ENCODE measurements around the gene SMG5. TPM values are rescaled to one million over a fixed set of nuclear protein-coding genes. Genes with fewer than 3 reads are reported as not detected.

SMG5 gene
- total and polyA plus RNA-seq, 9 donors = 30.1 to 54.6 (median 38.3) TPM

DNA sequence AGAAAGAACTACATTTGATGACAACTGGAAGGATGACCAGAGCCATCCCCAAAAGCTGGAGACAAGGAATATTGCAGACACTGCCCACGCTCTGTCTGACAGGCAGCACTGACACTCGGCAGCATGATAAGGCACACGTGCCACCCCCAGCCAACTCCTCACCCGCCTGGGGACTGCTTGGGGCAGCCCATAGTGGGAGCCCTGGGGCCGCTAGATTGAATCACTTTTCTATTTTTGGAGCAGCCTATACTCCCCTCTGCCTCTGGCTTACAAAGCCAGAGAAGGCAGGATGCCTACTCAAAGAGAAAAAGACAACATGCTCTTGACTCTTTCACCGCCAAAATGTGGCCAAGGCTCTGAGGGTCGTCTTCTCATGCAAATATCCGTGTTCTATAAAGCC is 1.3 kb downstream of the SMG5 start:
- H3K27ac ChIP-seq = no peak overlapping the region
- no peaks in the 10 kb centered on the region for H3K9me3 ChIP-seq
- peak overlapping the region; percentile 81 for H3K4me3 ChIP-seq
- TF ChIP-seq POLR2A (IDR thresholded peaks at IDR 0.05) = no peak
- TF ChIP-seq, protein P1, sequence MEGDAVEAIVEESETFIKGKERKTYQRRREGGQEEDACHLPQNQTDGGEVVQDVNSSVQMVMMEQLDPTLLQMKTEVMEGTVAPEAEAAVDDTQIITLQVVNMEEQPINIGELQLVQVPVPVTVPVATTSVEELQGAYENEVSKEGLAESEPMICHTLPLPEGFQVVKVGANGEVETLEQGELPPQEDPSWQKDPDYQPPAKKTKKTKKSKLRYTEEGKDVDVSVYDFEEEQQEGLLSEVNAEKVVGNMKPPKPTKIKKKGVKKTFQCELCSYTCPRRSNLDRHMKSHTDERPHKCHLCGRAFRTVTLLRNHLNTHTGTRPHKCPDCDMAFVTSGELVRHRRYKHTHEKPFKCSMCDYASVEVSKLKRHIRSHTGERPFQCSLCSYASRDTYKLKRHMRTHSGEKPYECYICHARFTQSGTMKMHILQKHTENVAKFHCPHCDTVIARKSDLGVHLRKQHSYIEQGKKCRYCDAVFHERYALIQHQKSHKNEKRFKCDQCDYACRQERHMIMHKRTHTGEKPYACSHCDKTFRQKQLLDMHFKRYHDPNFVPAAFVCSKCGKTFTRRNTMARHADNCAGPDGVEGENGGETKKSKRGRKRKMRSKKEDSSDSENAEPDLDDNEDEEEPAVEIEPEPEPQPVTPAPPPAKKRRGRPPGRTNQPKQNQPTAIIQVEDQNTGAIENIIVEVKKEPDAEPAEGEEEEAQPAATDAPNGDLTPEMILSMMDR (IDR thresholded peaks at IDR 0.05) = no peak
- TF ChIP-seq EP300 (IDR thresholded peaks at IDR 0.05) = no peak
- 10 to 16% (median 11%) methylated on average over 8 of the region's 8 CpGs for whole genome bisulfite sequencing, 3 donors
- intact Hi-C loops (cut with DNase I) = no loop called here
- peaks cover 7% of the 10 kb centered on the region for H3K4me1 ChIP-seq (ENCODE audit: insufficient read depth)
- H3K27me3 ChIP-seq = no peaks in the 10 kb centered on the region
- no peak for DNase-seq
- H3K36me3 ChIP-seq = no peaks in the 10 kb centered on the region

DNA sequence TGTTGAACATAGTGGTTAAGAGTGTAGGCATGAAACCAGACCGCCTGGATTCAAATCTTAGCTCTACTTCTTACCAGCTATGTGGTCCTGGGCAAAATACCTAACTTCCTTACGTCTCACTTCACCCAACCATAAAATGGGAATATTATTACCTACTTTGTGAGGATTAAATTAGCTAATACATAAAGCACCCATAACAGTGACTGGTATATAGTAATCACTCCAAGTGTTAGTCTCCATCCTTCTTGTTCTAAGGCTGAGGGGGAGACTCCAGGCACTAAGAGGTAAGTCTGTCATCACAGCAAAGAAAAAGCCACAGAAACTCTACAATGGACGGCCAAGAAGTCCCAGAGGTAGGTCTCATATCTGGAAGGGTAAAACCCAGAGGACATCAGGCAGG is 2.8 kb downstream of the SMG5 start:
- Histone ChIP-seq H3K27ac (no peak overlapping the region), H3K4me1 (ENCODE audit: insufficient read depth) (peaks cover 7% of the 10 kb centered on the region), H3K4me3 (no peak overlapping the region), H3K9me3 (no peaks in the 10 kb centered on the region), H3K27me3 (no peaks in the 10 kb centered on the region), H3K36me3 (no peaks in the 10 kb centered on the region)
- no peak for DNase-seq
- intact Hi-C loops (cut with DNase I) = no loop called here
- no peak for TF ChIP-seq EP300 (IDR thresholded peaks at IDR 0.05)
- TF ChIP-seq POLR2A (IDR thresholded peaks at IDR 0.05) = no peak
- TF ChIP-seq, protein P1 (IDR thresholded peaks at IDR 0.05) = no peak
- 91 to 93% (median 92%) methylated on average over 3 of the region's 3 CpGs for WGBS, 3 donors

GRCh38 chr1:156276966-156277381 is 5.7 kb downstream of the SMG5 start:
- intact Hi-C loops (cut with DNase I) = no loop called here
- no peak for TF ChIP-seq EP300 (IDR thresholded peaks at IDR 0.05)
- no peak for TF ChIP-seq POLR2A (IDR thresholded peaks at IDR 0.05)
- TF ChIP-seq, protein P1 (IDR thresholded peaks at IDR 0.05) = no peak
- Histone ChIP-seq H3K27ac (no peak overlapping the region), H3K9me3 (no peaks in the 10 kb centered on the region), H3K36me3 (no peaks in the 10 kb centered on the region), H3K27me3 (no peaks in the 10 kb centered on the region), H3K4me3 (no peak overlapping the region), H3K4me1 (ENCODE audit: insufficient read depth) (peaks cover 7% of the 10 kb centered on the region)
- no peak for DNase-seq
- WGBS, 3 donors = 79 to 89% (median 87%) methylated on average over 6 of the region's 6 CpGs

- Histone ChIP-seq H3K36me3 (no peaks in the 10 kb centered on the region), H3K27me3 (no peaks in the 10 kb centered on the region), H3K9me3 (no peaks in the 10 kb centered on the region), H3K4me3 (no peak overlapping the region), H3K4me1 (ENCODE audit: insufficient read depth) (peaks cover 5% of the 10 kb centered on the region), H3K27ac (no peak overlapping the region)
- DNase-seq = no peak
- intact Hi-C loops (cut with DNase I) = no loop called here
- no peak for TF ChIP-seq EP300 (IDR thresholded peaks at IDR 0.05)
- TF ChIP-seq POLR2A (IDR thresholded peaks at IDR 0.05) = no peak
- TF ChIP-seq, protein P1 (IDR thresholded peaks at IDR 0.05) = no peak
Measured at GRCh38 chr1:156276532-156276931, 6.1 kb downstream of the SMG5 start.

- no peaks in the 10 kb centered on the region for H3K4me1 ChIP-seq (ENCODE audit: insufficient read depth)
- intact Hi-C loops (cut with DNase I) = no loop called here
- DNase-seq = no peak
- no peak overlapping the region for H3K27ac ChIP-seq
- H3K36me3 ChIP-seq = no peaks in the 10 kb centered on the region
- TF ChIP-seq POLR2A (IDR thresholded peaks at IDR 0.05) (no peak), EP300 (IDR thresholded peaks at IDR 0.05) (no peak)
- TF ChIP-seq, protein P1 (IDR thresholded peaks at IDR 0.05) = no peak
- H3K9me3 ChIP-seq = no peaks in the 10 kb centered on the region
- H3K4me3 ChIP-seq = no peak overlapping the region
- WGBS, 3 donors = 90 to 97% (median 96%) methylated on average over 3 of the region's 3 CpGs
- H3K27me3 ChIP-seq = no peaks in the 10 kb centered on the region
Measured at GRCh38 chr1:156270314-156270713, 12.3 kb downstream of the SMG5 start.

All from ovary (tissue), 9 donors.